Right renal pelvis (tissue), 4 donors: ENCODE measurements around the gene ERCC4. TPM values are rescaled to one million over a fixed set of nuclear protein-coding genes. Genes with fewer than 3 reads are reported as not detected.

Source experiments
- DNase-seq, 4 donors: peaks; one replicate each; pipeline ENCODE4 v3.0.0-alpha.2; 2013; ENCODE audit warnings: low read depth in 4 of 4, low spot score in 3 of 4, missing footprints in 1 of 4
- polyA plus RNA-seq, 4 donors: library from polyadenylated mRNA; unstranded; fragments of 120-200 nt; gene quantifications; one replicate each; pipeline ENCODE4 v1.2.1, GENCODE V29; 2013; ENCODE audit not compliant: insufficient read length in 4 of 4

The ERCC4 gene
- polyA plus RNA-seq, 4 donors = 10.7 to 18.5 (median 15.6) TPM

GRCh38 chr16:13988038-13988437, 68.1 kb downstream of the ERCC4 start:
- DNase-seq = no peak

GRCh38 chr16:13992322-13992721, 72.4 kb downstream of the ERCC4 start:
- DNase-seq = no peak

- no peak for DNase-seq
These were observed 73.0 kb downstream of the ERCC4 start for GRCh38 chr16:13992976-13993375.

GRCh38 chr16:13994239-13995106, 74.5 kb downstream of the ERCC4 start:
- DNase-seq = no peak

GRCh38 chr16:13995194-13995593, 75.2 kb downstream of the ERCC4 start:
- no peak for DNase-seq

GRCh38 chr16:13996778-13997288, 76.9 kb downstream of the ERCC4 start:
- DNase-seq = no peak

- DNase-seq = no peak
These were observed 77.6 kb downstream of the ERCC4 start for GRCh38 chr16:13997526-13997925.

- no peak for DNase-seq
These were observed 78.0 kb downstream of the ERCC4 start for GRCh38 chr16:13997933-13998332.

- no peak for DNase-seq
These were observed 79.3 kb downstream of the ERCC4 start for GRCh38 chr16:13999071-13999894.

GRCh38 chr16:13999895-14000425, 80.0 kb downstream of the ERCC4 start:
- DNase-seq = no peak

GRCh38 chr16:14001521-14001920, 81.6 kb downstream of the ERCC4 start:
- no peak for DNase-seq

Other genes with a start within 250 kb of the ERCC4 start
- gene MRTFB, start 151.2 kb downstream of the ERCC4 start, polyA plus RNA-seq = 10 to 100 TPM; 29.0 to 37.4 (median 34.8) TPM